ENCODE data around the gene SLC66A1. TPM values are rescaled to one million over a fixed set of nuclear protein-coding genes. Genes with fewer than 3 reads are reported as not detected.
"Not testable (repeated sequence)": the region's sequence is repeated elsewhere in the genome, so short reads cannot be mapped to it uniquely, and the experiment has no call there.

SLC66A1 gene, protein sequence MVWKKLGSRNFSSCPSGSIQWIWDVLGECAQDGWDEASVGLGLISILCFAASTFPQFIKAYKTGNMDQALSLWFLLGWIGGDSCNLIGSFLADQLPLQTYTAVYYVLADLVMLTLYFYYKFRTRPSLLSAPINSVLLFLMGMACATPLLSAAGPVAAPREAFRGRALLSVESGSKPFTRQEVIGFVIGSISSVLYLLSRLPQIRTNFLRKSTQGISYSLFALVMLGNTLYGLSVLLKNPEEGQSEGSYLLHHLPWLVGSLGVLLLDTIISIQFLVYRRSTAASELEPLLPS
- total RNA-seq (10 to 100 TPM in 1 of 2 experiments, 1 to 10 TPM in 1; 8.6 to 10.4 TPM), polyA plus RNA-seq (5.7 TPM)

DNA sequence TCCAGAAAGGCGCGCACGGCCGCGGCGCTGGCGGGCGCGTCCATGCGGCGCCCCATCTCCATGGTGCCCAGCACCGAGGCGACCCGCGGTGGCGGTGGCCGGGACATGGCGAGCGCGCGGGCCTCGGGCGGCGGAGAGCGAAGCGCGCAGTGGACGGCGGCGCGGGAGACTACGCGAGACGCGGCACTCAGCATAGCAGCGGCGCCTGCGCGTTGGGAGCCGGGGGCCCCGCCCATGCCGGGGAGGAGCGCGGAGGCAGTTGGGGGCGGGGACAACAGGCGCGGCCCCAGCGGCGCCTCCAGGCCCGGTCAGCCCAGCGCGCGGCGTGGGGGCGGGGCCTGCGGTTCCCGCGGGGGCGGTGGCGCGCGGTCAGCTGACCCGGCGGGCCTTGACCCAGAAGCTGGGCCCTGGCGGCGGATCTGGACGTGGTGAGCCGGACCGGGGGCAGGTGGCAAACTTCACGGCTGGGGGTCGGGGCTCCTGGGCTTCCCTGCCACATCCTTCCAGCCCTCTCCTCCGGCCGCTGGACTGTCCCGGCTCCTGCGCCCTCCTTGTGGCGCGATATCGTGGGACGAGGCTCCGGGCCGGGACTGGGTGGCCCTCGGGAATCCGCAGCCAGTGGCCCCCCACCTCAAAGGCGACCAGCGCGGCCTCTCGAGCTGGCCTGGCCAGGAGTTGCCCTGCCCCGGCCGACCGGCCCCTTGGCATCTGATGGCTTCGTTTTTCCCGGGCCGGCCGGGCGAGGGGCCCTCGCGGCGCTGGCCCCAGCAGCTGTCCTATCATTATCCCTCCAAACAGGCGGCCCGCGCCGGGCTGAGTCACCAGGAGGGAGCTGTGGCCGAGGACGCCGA is at the start of gene SLC66A1, which contains the start of gene AKR7A2:
Gene SLC66A1 (plus strand): TSS at position 396 of the 851 bp plus-strand sequence. CDS start 5,352 bp downstream, outside the sequence.
Gene AKR7A2 (minus strand): TSS at position 214 of the 851 bp plus-strand sequence. CDS start 20 bp downstream, at position 194.
- H3K4me3 Mint-ChIP-seq: peak within 1 kb of the TSS; percentile 84 to 95 (median 94)
- POLR2A ChIA-PET: no interaction called here
- peak within 1 kb of the TSS; percentile 76 for H3K4me3 ChIP-seq (ENCODE audit: low read length)
- CTCF ChIA-PET: interaction anchor here (1.6 to 1.7 kb wide), 2 partner anchors 32 to 350 kb away, joined by 3 to 4 read pairs; no protein-coding TSS in a partner anchor
- H3K4me1 ChIP-seq (ENCODE audit: insufficient read depth, low read length): peaks cover 13% of the 10 kb centered on the region
- H3K36me3 Mint-ChIP-seq: peaks cover 0 to 22% (median 8%) of the 10 kb centered on the region in 3 donors
- no peaks in the 10 kb centered on the region for H3K27me3 Mint-ChIP-seq
- peak within 1 kb of the TSS; percentile 69 for H3K27ac ChIP-seq (ENCODE audit: low read depth, low read length)
- peak within 1 kb of the TSS; percentile 48 to 94 (median 90) for H3K27ac Mint-ChIP-seq
- H3K9me3 ChIP-seq (ENCODE audit: low read length): no peaks in the 10 kb centered on the region
- H3K36me3 ChIP-seq (ENCODE audit: insufficient read depth, low read length): peaks cover 8% of the 10 kb centered on the region
- H3K9me3 Mint-ChIP-seq: no peaks in the 10 kb centered on the region
- no peaks in the 10 kb centered on the region for H3K27me3 ChIP-seq (ENCODE audit: insufficient read depth, low read length, poor library complexity, severe bottlenecking)
- peaks cover 29 to 50% (median 41%) of the 10 kb centered on the region in 3 donors for H3K4me1 Mint-ChIP-seq
- peak; percentile 77 to 89 (median 83) for DNase-seq

DNA sequence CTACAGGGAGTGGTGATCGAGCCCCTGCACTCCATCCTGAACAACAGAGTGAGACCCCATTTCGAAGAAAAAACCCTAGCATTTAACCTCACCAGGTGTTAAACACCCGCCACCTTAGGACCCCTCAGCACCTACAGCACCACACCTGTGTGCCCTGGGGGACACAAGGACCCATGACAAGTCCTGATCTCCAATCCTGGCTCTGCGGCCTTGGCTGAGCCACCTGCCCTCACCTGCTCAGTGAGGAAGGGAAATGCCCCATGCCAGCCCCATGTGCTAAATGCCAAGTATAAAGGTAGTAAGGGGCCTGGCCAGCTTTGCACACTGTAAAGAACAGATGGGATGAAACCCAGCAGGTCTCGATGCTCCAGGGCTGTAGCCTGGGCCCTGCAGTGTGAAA is 49.4 kb upstream of the SLC66A1 start:
- H3K27ac Mint-ChIP-seq: peak overlapping the region in 1 of 8 donors; percentile 82
- Histone ChIP-seq H3K9me3 (ENCODE audit: low read length) (no peaks in the 10 kb centered on the region), H3K4me3 (ENCODE audit: low read length) (no peak overlapping the region), H3K36me3 (ENCODE audit: insufficient read depth, low read length) (peaks cover 4% of the 10 kb centered on the region), H3K4me1 (ENCODE audit: insufficient read depth, low read length) (no peaks in the 10 kb centered on the region), H3K27ac (ENCODE audit: low read depth, low read length) (no peak overlapping the region), H3K27me3 (ENCODE audit: insufficient read depth, low read length, poor library complexity, severe bottlenecking) (no peaks in the 10 kb centered on the region)
- peaks cover 0 to 32% (median 3%) of the 10 kb centered on the region in 3 donors for H3K36me3 Mint-ChIP-seq
- no peak for DNase-seq
- no peaks in the 10 kb centered on the region for H3K9me3 Mint-ChIP-seq
- H3K4me3 Mint-ChIP-seq: no peak overlapping the region
- peaks cover 0 to 2% of the 10 kb centered on the region in 2 donors for H3K27me3 Mint-ChIP-seq
- CTCF ChIA-PET: no interaction called here
- no peaks in the 10 kb centered on the region for H3K4me1 Mint-ChIP-seq
- POLR2A ChIA-PET: no interaction called here

DNA sequence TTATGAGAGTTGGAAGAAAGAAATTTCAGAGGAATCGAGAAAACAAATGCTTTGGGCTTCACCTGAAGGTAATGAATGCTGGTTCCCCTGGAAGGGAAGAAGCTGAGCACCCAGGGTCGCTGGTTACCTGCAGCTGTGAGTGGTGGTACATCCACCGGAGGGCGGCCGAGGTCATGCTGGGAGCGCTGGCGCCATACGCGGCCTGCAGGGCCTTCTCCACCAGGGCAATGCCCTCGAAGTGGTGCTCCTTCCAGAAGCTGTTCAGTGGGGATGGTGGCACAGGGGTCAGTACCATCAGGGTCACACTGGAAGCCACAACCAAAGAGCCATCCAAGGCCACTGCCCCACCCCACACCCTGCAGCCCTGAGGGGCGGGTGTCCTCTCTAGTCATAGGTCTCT is 43.7 kb upstream of the SLC66A1 start:
- H3K27me3 Mint-ChIP-seq: peaks cover 8 to 17% of the 10 kb centered on the region in 2 donors
- H3K9me3 ChIP-seq (ENCODE audit: low read length): no peaks in the 10 kb centered on the region
- peaks cover 0 to 5% (median 0%) of the 10 kb centered on the region in 3 donors for H3K36me3 Mint-ChIP-seq
- H3K4me3 Mint-ChIP-seq: no peak overlapping the region
- no peak overlapping the region for H3K27ac Mint-ChIP-seq
- no peak for DNase-seq
- no peaks in the 10 kb centered on the region for H3K4me1 ChIP-seq (ENCODE audit: insufficient read depth, low read length)
- H3K4me3 ChIP-seq (ENCODE audit: low read length): no peak overlapping the region
- H3K27me3 ChIP-seq (ENCODE audit: insufficient read depth, low read length, poor library complexity, severe bottlenecking): peaks cover 4% of the 10 kb centered on the region
- ChIA-PET CTCF (no interaction called here), POLR2A (no interaction called here)
- H3K9me3 Mint-ChIP-seq: peaks cover 0 to 4% (median 0%) of the 10 kb centered on the region in 5 donors
- H3K27ac ChIP-seq (ENCODE audit: low read depth, low read length): no peak overlapping the region
- H3K36me3 ChIP-seq (ENCODE audit: insufficient read depth, low read length): no peaks in the 10 kb centered on the region
- peaks cover 0 to 5% (median 4%) of the 10 kb centered on the region in 3 donors for H3K4me1 Mint-ChIP-seq

DNA sequence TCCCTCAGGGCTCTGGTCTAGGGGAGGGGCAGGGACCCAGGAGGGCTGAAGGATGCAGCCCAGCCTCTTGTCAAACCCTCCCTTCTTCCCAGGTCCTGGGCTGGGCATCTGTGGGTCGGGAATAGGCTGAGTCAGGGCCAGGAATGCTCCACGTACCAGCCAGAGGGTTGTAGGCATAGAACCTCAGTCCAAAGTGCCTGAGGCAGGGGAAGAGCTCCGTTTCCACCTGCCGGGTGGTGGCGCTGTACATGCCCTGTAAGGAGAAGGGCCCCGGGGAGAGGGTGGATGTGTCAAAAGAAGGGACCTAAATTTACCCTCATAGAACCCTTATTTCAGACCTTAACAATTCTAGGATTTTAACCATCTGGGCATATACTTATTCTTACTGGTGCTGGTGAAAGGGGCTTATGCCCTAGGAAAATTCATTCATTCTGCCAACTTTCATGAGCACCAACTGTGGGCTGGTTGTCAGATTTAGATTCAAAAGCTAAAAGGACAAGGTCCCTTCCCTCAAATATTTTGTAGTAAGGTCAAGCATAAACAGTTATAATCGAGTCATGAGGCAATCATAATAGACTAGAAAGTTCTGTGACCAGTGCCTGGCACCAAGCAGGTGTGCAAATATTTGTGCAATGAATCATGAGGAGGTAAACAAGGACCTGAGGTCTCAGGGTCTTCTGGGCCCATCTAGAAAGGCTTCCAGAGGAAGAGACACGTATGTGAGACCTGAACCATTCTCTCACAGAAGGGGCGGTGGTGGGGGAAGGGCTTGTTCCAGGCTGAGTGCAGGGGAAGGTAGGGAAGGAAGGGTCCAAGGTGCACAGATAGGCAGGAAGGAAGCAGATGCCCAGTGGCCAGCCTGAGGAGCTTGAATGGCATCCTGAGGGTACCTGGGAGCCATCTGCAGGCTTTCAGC is 42.4 kb upstream of the SLC66A1 start:
- H3K9me3 ChIP-seq (ENCODE audit: low read length); H3K36me3 Mint-ChIP-seq; H3K36me3 ChIP-seq (ENCODE audit: insufficient read depth, low read length); H3K27ac Mint-ChIP-seq; H3K27me3 ChIP-seq (ENCODE audit: insufficient read depth, low read length, poor library complexity, severe bottlenecking); H3K27ac ChIP-seq (ENCODE audit: low read depth, low read length); H3K4me3 Mint-ChIP-seq; POLR2A ChIA-PET; H3K4me1 ChIP-seq (ENCODE audit: insufficient read depth, low read length); CTCF ChIA-PET; H3K9me3 Mint-ChIP-seq; H3K4me1 Mint-ChIP-seq; DNase-seq; H3K4me3 ChIP-seq (ENCODE audit: low read length): not testable (repeated sequence)
- H3K27me3 Mint-ChIP-seq: peaks cover 14 to 23% of the 10 kb centered on the region in 2 donors

DNA sequence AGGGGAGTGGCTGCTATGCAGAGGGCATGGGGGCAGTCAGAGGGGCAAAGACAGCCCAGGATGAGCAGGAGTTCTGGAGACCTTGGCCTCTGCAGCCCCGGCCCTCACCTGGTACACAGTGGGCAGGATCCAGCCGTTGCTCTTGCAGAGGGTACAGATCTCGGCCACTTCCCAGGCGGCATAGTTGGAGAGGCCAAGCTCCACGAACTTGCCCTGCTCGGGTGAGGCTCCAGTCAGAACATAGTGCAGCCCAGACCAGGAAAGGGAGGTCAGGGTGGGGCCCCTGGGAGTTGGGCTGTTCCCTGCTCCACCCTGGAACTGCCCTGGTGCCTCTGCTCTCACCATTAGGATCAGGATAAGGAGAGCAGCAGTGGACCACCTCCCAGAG is 41.8 kb upstream of the SLC66A1 start:
- H3K36me3 Mint-ChIP-seq; H3K4me3 ChIP-seq (ENCODE audit: low read length); H3K4me3 Mint-ChIP-seq; H3K27ac Mint-ChIP-seq; H3K4me1 ChIP-seq (ENCODE audit: insufficient read depth, low read length); H3K4me1 Mint-ChIP-seq; H3K36me3 ChIP-seq (ENCODE audit: insufficient read depth, low read length); POLR2A ChIA-PET; H3K9me3 ChIP-seq (ENCODE audit: low read length); H3K9me3 Mint-ChIP-seq; H3K27me3 ChIP-seq (ENCODE audit: insufficient read depth, low read length, poor library complexity, severe bottlenecking); DNase-seq; H3K27ac ChIP-seq (ENCODE audit: low read depth, low read length): not testable (repeated sequence)
- H3K27me3 Mint-ChIP-seq: peaks cover 16 to 23% of the 10 kb centered on the region in 2 donors
- CTCF ChIA-PET: interaction anchor here (1.1 kb wide), 1 partner anchor 15 kb away, joined by 3 read pairs; no protein-coding TSS in a partner anchor

DNA sequence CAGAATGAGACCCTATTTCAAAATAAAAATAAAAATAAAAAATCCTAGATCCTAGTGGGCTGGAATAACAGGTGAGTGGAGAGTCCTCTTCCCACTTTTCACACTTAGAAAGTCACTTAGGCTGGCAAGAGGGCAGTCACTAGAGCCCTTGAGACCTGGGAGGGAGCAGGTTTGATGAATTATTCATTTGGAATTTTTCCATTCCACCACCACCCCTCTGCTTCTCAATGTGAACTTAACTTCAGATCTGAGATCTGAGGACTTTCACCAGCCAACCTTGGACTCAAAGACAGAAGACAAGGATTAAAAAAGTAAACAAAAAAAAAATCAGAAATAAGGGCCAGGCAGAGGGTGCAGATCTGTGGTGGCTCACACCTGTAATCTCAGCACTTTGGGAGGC is 40.1 kb upstream of the SLC66A1 start:
- Mint-ChIP-seq H3K4me3 (no peak overlapping the region), H3K9me3 (peaks cover 2 to 10% (median 6%) of the 10 kb centered on the region in 5 donors), H3K36me3 (peaks cover 0 to 12% (median 0%) of the 10 kb centered on the region in 3 donors), H3K27me3 (peaks cover 14 to 26% of the 10 kb centered on the region in 2 donors), H3K4me1 (peaks cover 0 to 5% (median 4%) of the 10 kb centered on the region in 3 donors), H3K27ac (no peak overlapping the region)
- ChIA-PET CTCF (no interaction called here), POLR2A (no interaction called here)
- Histone ChIP-seq H3K9me3 (ENCODE audit: low read length) (no peaks in the 10 kb centered on the region), H3K4me3 (ENCODE audit: low read length) (no peak overlapping the region), H3K36me3 (ENCODE audit: insufficient read depth, low read length) (no peaks in the 10 kb centered on the region), H3K27ac (ENCODE audit: low read depth, low read length) (no peak overlapping the region), H3K4me1 (ENCODE audit: insufficient read depth, low read length) (no peaks in the 10 kb centered on the region), H3K27me3 (ENCODE audit: insufficient read depth, low read length, poor library complexity, severe bottlenecking) (peaks cover 4% of the 10 kb centered on the region)
- DNase-seq: no peak

DNA sequence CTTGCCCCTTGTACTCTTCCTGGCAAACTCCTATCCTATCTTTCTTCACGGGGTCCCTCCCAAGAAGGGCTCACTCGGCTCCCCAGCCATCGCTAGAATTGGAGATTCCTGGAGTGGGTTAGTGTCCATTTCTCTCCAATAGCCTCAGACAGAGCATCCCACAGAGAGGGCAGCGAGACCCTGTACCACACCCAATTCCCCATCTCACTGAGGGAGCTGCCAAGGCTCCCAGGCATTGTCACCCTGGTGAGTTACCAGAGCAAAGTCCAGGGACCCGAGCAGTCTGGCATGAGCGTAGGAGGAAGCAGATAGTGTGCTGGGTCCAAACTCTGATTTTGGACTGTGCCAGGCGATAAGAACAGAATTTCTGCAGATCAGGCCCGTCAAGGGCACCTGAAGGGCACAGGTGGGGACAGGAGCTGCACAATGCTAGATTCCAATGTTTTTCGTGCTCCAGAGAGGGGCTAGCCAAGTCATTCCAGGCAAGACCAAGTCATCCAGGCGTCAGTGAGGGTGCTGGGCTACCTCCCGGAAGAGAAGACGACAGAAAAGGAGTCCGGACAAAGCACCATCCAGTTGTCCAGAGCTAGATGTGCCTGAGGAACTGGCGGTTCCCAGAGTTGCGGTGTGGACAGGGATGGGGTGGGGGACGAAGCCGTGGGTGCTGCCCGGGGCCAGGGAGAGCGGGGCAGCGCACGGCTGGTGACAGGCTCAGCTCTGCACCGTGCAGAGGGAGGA is 38.9 kb upstream of the SLC66A1 start:
- Histone ChIP-seq H3K27ac (ENCODE audit: low read depth, low read length) (no peak overlapping the region), H3K4me3 (ENCODE audit: low read length) (no peak overlapping the region), H3K36me3 (ENCODE audit: insufficient read depth, low read length) (no peaks in the 10 kb centered on the region), H3K9me3 (ENCODE audit: low read length) (no peaks in the 10 kb centered on the region), H3K27me3 (ENCODE audit: insufficient read depth, low read length, poor library complexity, severe bottlenecking) (peaks cover 4% of the 10 kb centered on the region), H3K4me1 (ENCODE audit: insufficient read depth, low read length) (no peaks in the 10 kb centered on the region)
- Mint-ChIP-seq H3K4me1 (peaks cover 0 to 5% (median 4%) of the 10 kb centered on the region in 3 donors), H3K36me3 (peaks cover 0 to 12% (median 0%) of the 10 kb centered on the region in 3 donors), H3K9me3 (peaks cover 2 to 10% (median 6%) of the 10 kb centered on the region in 5 donors), H3K27me3 (peaks cover 14 to 26% of the 10 kb centered on the region in 2 donors), H3K27ac (peak overlapping the region in 1 of 8 donors; percentile 8), H3K4me3 (peak overlapping the region in 1 of 7 donors; percentile 44)
- ChIA-PET POLR2A (no interaction called here), CTCF (no interaction called here)
- DNase-seq: no peak

Data from CD8-positive, alpha-beta memory T cell (primary cell).